Ishikawa (cell line): ENCODE measurements around the gene UPP2.

Source experiments
- CEBPB ChIP-seq: IDR thresholded peaks from 2 replicates; pipeline ENCODE4 v1.6.1; 2012
- CREB1 ChIP-seq: IDR thresholded peaks from 2 replicates; pipeline ENCODE4 v1.6.1; 2012; ENCODE audit warnings: low read depth
- EGR1 ChIP-seq: IDR thresholded peaks from 2 replicates; pipeline ENCODE4 v1.6.1; 2012
- EP300 ChIP-seq: IDR thresholded peaks from 2 replicates; pipeline ENCODE4 v1.6.1; 2012; ENCODE audit warnings: borderline replicate concordance
- FOXM1 ChIP-seq: IDR thresholded peaks from 2 replicates; pipeline ENCODE4 v1.6.1; 2012; ENCODE audit warnings: low read depth, borderline replicate concordance
- NFIC ChIP-seq: IDR thresholded peaks from 2 replicates; pipeline ENCODE4 v1.6.1; 2012
- RAD21 ChIP-seq: IDR thresholded peaks from 2 replicates; pipeline ENCODE4 v1.6.1; 2012; ENCODE audit warnings: low read depth
- TAF1 ChIP-seq: IDR thresholded peaks from 2 replicates; pipeline ENCODE4 v1.6.1; 2012; ENCODE audit warnings: low read depth, mild to moderate bottlenecking
- TCF12 ChIP-seq: IDR thresholded peaks from 2 replicates; pipeline ENCODE4 v1.6.1; 2012; ENCODE audit warnings: low read depth
- TEAD4 ChIP-seq: IDR thresholded peaks from 2 replicates; pipeline ENCODE4 v1.6.1; 2012
- YY1 ChIP-seq: IDR thresholded peaks from 2 replicates; pipeline ENCODE4 v1.6.1; 2012; ENCODE audit warnings: low read depth
- ZBTB7A ChIP-seq: IDR thresholded peaks from 2 replicates; pipeline ENCODE4 v1.6.1; 2012; ENCODE audit warnings: low read depth
- TF ChIP-seq, protein P1 (sequence below): IDR thresholded peaks from 2 replicates; pipeline ENCODE4 v1.6.1; 2012; ENCODE audit warnings: low read depth, mild to moderate bottlenecking
- TF ChIP-seq, protein P2 (sequence below): IDR thresholded peaks from 2 replicates; pipeline ENCODE4 v1.6.1; 2012
- TF ChIP-seq, protein P3 (sequence below): IDR thresholded peaks from 2 replicates; pipeline ENCODE4 v1.6.1; 2012

The UPP2 gene

DNA sequence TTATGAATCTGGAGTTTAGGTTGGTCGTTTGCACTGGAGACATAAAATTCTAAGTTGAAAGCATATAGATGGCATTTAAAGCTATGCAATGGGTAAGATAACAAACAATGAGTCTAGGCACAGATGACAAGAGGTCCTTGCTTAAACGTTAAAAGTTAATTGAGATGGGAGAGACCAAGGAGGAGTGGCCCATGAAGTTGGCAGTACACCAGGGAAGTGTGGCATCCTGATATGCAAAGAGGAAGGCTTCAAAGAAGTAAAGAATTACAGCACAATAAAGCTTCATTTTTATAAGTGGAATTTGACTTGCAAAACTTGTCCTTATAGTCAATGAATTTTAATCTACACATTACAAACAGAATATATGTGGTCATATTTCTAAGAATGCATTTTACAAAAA lies 23.2 kb downstream of the UPP2 start:
- TF ChIP-seq FOXM1 (no peak), TCF12 (no peak), ZBTB7A (no peak), TAF1 (no peak), CREB1 (no peak), EGR1 (no peak), EP300 (no peak), NFIC (no peak)
- TF ChIP-seq, protein P1, sequence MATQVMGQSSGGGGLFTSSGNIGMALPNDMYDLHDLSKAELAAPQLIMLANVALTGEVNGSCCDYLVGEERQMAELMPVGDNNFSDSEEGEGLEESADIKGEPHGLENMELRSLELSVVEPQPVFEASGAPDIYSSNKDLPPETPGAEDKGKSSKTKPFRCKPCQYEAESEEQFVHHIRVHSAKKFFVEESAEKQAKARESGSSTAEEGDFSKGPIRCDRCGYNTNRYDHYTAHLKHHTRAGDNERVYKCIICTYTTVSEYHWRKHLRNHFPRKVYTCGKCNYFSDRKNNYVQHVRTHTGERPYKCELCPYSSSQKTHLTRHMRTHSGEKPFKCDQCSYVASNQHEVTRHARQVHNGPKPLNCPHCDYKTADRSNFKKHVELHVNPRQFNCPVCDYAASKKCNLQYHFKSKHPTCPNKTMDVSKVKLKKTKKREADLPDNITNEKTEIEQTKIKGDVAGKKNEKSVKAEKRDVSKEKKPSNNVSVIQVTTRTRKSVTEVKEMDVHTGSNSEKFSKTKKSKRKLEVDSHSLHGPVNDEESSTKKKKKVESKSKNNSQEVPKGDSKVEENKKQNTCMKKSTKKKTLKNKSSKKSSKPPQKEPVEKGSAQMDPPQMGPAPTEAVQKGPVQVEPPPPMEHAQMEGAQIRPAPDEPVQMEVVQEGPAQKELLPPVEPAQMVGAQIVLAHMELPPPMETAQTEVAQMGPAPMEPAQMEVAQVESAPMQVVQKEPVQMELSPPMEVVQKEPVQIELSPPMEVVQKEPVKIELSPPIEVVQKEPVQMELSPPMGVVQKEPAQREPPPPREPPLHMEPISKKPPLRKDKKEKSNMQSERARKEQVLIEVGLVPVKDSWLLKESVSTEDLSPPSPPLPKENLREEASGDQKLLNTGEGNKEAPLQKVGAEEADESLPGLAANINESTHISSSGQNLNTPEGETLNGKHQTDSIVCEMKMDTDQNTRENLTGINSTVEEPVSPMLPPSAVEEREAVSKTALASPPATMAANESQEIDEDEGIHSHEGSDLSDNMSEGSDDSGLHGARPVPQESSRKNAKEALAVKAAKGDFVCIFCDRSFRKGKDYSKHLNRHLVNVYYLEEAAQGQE: no peak

DNA sequence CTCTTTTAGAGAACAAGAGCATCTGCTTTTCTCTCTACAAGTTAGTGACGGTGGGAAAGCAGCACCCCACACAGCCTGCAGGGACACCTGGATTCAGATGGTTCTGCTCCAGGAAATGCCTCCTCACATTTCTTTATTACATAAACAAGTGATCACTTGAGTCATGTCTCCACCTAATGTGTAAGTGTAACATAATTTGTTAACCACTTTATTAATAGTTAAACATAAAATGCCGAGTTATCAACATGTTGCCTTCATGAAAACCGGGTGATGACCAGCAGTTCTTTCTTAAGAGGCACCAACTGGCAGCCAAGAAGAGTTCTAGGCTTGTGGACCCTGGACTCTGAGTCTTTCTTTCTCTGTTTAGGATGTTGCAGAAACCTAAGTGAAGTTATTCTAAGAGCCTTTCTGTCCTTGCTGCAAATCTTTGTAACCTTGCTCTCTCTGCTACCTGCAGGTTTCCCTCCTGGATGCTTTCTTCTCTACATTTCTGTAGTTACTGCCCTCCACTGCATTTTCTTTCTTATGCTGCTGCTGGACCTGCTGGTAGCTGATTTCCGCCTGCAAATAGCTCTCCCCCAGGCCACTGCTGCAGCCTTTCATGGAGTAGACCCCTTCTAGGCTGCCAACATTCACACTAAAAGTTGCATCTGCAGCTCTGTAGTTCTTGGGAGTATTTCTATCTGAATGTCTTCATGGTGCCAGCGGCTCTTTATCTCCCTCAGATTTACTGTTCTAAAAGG lies 24.3 kb downstream of the UPP2 start:
- no peak for TF ChIP-seq EGR1
- no peak for TF ChIP-seq RAD21
- TF ChIP-seq NFIC: no peak
- TF ChIP-seq CEBPB: no peak
- TF ChIP-seq, protein P2, sequence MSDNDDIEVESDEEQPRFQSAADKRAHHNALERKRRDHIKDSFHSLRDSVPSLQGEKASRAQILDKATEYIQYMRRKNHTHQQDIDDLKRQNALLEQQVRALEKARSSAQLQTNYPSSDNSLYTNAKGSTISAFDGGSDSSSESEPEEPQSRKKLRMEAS: no peak
- TF ChIP-seq CREB1: no peak
- TF ChIP-seq TCF12: no peak
- TF ChIP-seq, protein P1: no peak
- TF ChIP-seq TAF1: no peak
- no peak for TF ChIP-seq EP300
- TF ChIP-seq ZBTB7A: no peak
- no peak for TF ChIP-seq YY1
- TF ChIP-seq, protein P3, sequence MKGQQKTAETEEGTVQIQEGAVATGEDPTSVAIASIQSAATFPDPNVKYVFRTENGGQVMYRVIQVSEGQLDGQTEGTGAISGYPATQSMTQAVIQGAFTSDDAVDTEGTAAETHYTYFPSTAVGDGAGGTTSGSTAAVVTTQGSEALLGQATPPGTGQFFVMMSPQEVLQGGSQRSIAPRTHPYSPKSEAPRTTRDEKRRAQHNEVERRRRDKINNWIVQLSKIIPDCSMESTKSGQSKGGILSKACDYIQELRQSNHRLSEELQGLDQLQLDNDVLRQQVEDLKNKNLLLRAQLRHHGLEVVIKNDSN: no peak
- no peak for TF ChIP-seq TEAD4

DNA sequence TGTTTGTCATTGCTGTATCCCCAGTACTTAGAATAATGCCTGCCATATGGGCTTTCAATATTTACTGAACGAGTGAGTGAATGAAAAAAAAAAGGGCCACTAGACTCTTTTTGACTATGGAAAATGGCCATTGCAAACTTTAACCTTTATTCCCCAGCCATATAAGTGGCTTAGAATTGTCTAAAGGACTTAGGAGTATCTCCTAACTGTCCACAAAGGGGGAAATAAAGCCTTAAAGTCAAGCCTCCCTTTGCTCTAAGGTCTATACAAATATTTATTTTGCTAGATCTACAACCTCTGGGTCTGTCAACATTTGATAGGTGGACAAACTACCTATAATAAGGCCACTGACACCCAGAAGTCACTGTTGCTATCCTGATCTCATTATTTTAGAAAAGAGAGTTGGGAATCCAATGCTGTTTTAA lies 25.7 kb downstream of the UPP2 start:
- TF ChIP-seq RAD21 (no peak), ZBTB7A (no peak), EP300 (no peak), NFIC (no peak), TAF1 (no peak), CEBPB (no peak), CREB1 (no peak), EGR1 (no peak), FOXM1 (no peak)
- TF ChIP-seq, protein P2: no peak
- TF ChIP-seq, protein P3: no peak
- TF ChIP-seq, protein P1: no peak

DNA sequence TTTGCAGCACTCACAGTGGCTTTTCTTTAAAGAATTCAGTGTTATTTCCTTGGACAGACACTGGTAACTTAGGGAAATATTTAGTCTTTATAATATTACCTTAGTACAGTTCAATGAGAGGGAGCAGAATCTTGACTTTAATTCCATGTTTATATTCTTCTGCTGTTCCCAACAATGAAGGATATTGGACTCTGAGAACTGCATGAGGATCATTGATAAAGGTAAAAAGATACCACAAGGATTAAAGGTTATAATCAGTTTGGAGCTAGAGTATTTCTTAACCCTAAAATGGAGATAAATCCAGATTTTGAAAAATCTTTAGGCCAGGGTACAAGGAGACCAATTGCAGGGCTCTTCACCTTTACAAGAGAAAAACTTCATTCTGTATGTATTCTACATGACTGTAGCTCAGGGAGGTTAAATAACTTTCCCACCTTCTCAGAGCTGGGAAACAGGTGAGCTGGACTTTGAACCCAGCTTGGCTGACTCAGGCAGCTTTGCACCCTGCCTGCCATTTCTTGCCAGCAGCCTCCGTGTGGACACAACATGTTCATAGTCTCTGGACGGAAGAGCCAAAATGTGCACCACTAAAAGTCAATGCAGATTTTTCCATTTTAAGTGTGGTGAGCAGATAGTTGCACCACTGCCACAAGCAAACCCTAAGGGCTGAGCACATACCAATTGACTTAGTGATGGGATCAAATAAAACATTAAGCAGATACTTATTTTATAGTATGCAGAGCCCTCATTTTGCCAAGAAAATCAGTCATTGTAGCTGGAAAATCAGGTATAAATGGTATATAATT lies 26.7 kb downstream of the UPP2 start:
- TF ChIP-seq, protein P3: no peak
- TF ChIP-seq FOXM1: no peak
- TF ChIP-seq, protein P1: no peak
- no peak for TF ChIP-seq TCF12
- TF ChIP-seq EP300: no peak
- TF ChIP-seq TEAD4: no peak
- TF ChIP-seq ZBTB7A: no peak
